ENCODE measurements around the gene XIRP1. TPM values are rescaled to one million over a fixed set of nuclear protein-coding genes. Genes with fewer than 3 reads are reported as not detected.

Gene XIRP1
- total and polyA plus RNA-seq, 2 of the 13 experiments (the other 11 are each of a cell fraction or from before 2014, with no cell fraction given), result not detected

DNA sequence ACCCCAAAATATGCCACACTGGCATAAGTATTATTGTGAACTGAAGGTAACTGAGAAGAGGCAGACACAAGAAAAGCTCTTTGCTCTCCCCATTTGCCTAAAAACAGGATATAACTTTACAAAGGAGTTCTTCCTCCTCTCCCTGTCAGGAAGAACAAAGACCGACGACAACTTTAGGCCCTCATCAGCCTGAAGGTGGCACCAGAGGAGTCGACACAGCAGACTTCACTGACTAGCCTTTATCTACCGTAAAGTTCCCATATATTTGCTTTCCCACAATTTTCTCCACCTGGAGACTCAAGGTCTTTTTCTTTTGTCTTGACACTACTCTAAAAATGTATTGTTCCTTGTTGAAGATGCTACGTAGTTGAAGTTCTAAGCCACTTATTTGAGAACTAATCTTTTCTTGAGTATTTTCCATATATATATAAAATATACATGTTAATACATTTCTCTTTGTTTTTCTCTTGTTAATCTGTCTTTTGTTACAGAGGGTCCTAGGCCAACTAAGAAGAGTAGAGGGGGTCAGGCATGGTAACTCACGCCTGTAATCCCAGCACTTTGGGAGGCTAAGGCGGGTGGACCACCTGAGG lies 16.2 kb upstream of the XIRP1 start:
- H3K36me3 ChIP-seq (replicated peaks in 1 of 2; ENCODE audit: control insufficient read depth in 1 of 2, insufficient read depth in 2 of 2, low read length in 2 of 2), result no peaks in the 10 kb centered on the region
- in situ Hi-C loops (cut with HindIII; ENCODE audit: extremely low pct_ligation_motif_present, low pct_unique_long_range_greater_than_20kb) (no loop called here), intact Hi-C loops (cut with micrococcal nuclease; ENCODE audit: unreplicated experiment) (loop anchor here (1.0 to 5.0 kb wide), 2 partner anchors 80 to 81 kb away; no protein-coding TSS in a partner anchor)
- H3K4me2 ChIP-seq (ENCODE audit: low read depth, low read length), result no peak overlapping the region
- no peak overlapping the region for H3K9ac ChIP-seq (ENCODE audit: insufficient read depth, low read depth, low read length)
- H3K79me2 ChIP-seq (ENCODE audit: insufficient read depth, low read length), result no peaks in the 10 kb centered on the region
- H3K9me3 ChIP-seq (ENCODE audit: low read length), result no peaks in the 10 kb centered on the region
- ATAC-seq (peak; percentile 90), FAIRE-seq (peak; percentile 73), DNase-seq (ENCODE audit: low spot score) (peak; percentile 21)
- H4K20me1 ChIP-seq (ENCODE audit: insufficient read depth, low read length), result no peaks in the 10 kb centered on the region
- H2AFZ ChIP-seq (ENCODE audit: low read length), result no peak overlapping the region
- POLR2A ChIA-PET, result no interaction called here
- H3K27ac ChIP-seq (ENCODE audit: extremely low read length, insufficient read depth, low read length), result no peak overlapping the region
- 7% methylated on average over 7 of the region's 7 CpGs for WGBS (ENCODE audit: low lambda C conversion rate)
- H3K4me3 ChIP-seq (replicated peaks in 1 of 3; ENCODE audit: insufficient read depth in 1 of 3, low read depth in 2 of 3, low read length in 3 of 3), result no peak overlapping the region
- BruUV-seq (replicated peaks), result no TSS peak
- peaks cover 1 to 19% of the 10 kb centered on the region in 2 experiments; a peak in 4 of 5 replicates for H3K27me3 ChIP-seq (ENCODE audit: control insufficient read depth in 1 of 2, insufficient read depth in 2 of 2, low read length in 2 of 2)
- CTCF ChIA-PET (ENCODE audit: low intra/inter-chr PET ratio, low total read pairs), result interaction anchor here (0.9 to 2.1 kb wide), 2 partner anchors 79 to 169 kb away, joined by 4 to 16 read pairs; no protein-coding TSS in a partner anchor
- no peaks in the 10 kb centered on the region for H3K4me1 ChIP-seq (ENCODE audit: insufficient read depth, low read length)
- 0 out of 2 replicates have a peak, but pooled peaks have one; percentile 57 for TF ChIP-seq GZF1 (CRISPR knock-in tag; IDR thresholded peaks at IDR 0.05)
- TF ChIP-seq, protein P1, sequence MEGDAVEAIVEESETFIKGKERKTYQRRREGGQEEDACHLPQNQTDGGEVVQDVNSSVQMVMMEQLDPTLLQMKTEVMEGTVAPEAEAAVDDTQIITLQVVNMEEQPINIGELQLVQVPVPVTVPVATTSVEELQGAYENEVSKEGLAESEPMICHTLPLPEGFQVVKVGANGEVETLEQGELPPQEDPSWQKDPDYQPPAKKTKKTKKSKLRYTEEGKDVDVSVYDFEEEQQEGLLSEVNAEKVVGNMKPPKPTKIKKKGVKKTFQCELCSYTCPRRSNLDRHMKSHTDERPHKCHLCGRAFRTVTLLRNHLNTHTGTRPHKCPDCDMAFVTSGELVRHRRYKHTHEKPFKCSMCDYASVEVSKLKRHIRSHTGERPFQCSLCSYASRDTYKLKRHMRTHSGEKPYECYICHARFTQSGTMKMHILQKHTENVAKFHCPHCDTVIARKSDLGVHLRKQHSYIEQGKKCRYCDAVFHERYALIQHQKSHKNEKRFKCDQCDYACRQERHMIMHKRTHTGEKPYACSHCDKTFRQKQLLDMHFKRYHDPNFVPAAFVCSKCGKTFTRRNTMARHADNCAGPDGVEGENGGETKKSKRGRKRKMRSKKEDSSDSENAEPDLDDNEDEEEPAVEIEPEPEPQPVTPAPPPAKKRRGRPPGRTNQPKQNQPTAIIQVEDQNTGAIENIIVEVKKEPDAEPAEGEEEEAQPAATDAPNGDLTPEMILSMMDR (CRISPR knock-in tag; IDR thresholded peaks at IDR 0.05), result peak; percentile 68
- no peak for TF ChIP-seq JUND (CRISPR knock-in tag; IDR thresholded peaks at IDR 0.05)
- no peak for TF ChIP-seq ARNT (IDR thresholded peaks at IDR 0.05)
- TF ChIP-seq SMC3 (IDR thresholded peaks at IDR 0.05; ENCODE audit: low read length), result peak; percentile 62
- peak; percentile 46 for TF ChIP-seq STAG1 (CRISPR knock-in tag; IDR thresholded peaks at IDR 0.05)
